Mesendoderm (in vitro differentiated cells): ENCODE data around the gene SERPINA1.
"Not testable (repeated sequence)": the region's sequence is repeated elsewhere in the genome, so short reads cannot be mapped to it uniquely, and the experiment has no call there.

Source experiments
- DNase-seq: peaks from one replicate; pipeline ENCODE4 v3.0.0; 2013
- H2AK5ac ChIP-seq: 2 replicates; pipeline ENCODE4 v1.6.1; 2013; ENCODE audit warnings: low read length, inconsistent platforms
- H2BK120ac ChIP-seq: 2 replicates; pipeline ENCODE4 v1.6.1; 2013; ENCODE audit warnings: low read depth, mild to moderate bottlenecking, low read length, moderate library complexity, mixed read lengths
- H2BK15ac ChIP-seq: replicated peaks from 2 replicates; pipeline ENCODE4 v1.6.1; 2013; ENCODE audit warnings: low read depth, mild to moderate bottlenecking, moderate library complexity
- H2BK5ac ChIP-seq: 2 replicates; pipeline ENCODE4 v1.6.1; 2013; ENCODE audit warnings: low read length, inconsistent platforms
- H3K18ac ChIP-seq: 2 replicates; pipeline ENCODE4 v1.6.1; 2013; ENCODE audit warnings: mild to moderate bottlenecking, low read length, mixed read lengths
- H3K23ac ChIP-seq: one replicate; pipeline ENCODE4 v1.6.1; 2013; ENCODE audit warnings: low read length
- H3K27ac ChIP-seq: 2 replicates; pipeline ENCODE4 v1.5.1; 2013; ENCODE audit warnings: low read depth, mild to moderate bottlenecking, inconsistent platforms, low read length, moderate library complexity
- H3K27me3 ChIP-seq: 2 replicates; pipeline ENCODE4 v1.6.1; 2013; ENCODE audit warnings: low read length, control low read depth, mild to moderate bottlenecking, inconsistent platforms; ENCODE audit not compliant: insufficient read depth, poor library complexity
- H3K36me3 ChIP-seq: 2 replicates; pipeline ENCODE4 v1.6.1; 2013; ENCODE audit warnings: low read length, inconsistent platforms; ENCODE audit not compliant: control insufficient read depth, insufficient read depth
- H3K4ac ChIP-seq: one replicate; pipeline ENCODE4 v1.6.1; 2013; ENCODE audit warnings: low read depth, mild to moderate bottlenecking, low read length, moderate library complexity
- H3K4me1 ChIP-seq: 2 replicates; pipeline ENCODE4 v1.6.1; 2013; ENCODE audit warnings: low read depth, low read length, inconsistent platforms; ENCODE audit not compliant: control insufficient read depth
- H3K4me2 ChIP-seq: 2 replicates; pipeline ENCODE4 v1.6.1; 2013; ENCODE audit warnings: low read length
- H3K4me3 ChIP-seq: 2 replicates; pipeline ENCODE4 v1.5.1; 2013; ENCODE audit warnings: mild to moderate bottlenecking, low read length
- H3K56ac ChIP-seq: one replicate; pipeline ENCODE4 v1.6.1; 2013; ENCODE audit warnings: low read length
- H3K79me1 ChIP-seq: 2 replicates; pipeline ENCODE4 v1.6.1; 2013; ENCODE audit warnings: low read length, inconsistent platforms
- H3K79me2 ChIP-seq: 2 replicates; pipeline ENCODE4 v1.6.1; 2013; ENCODE audit warnings: mild to moderate bottlenecking, low read length; ENCODE audit not compliant: control insufficient read depth, insufficient read depth
- H3K9ac ChIP-seq: 2 replicates; pipeline ENCODE4 v1.6.1; 2013; ENCODE audit warnings: low read length, inconsistent platforms
- H4K5ac ChIP-seq: one replicate; pipeline ENCODE4 v1.6.1; 2013; ENCODE audit warnings: low read length
- H4K8ac ChIP-seq: one replicate; pipeline ENCODE4 v1.6.1; 2013; ENCODE audit warnings: low read depth, mild to moderate bottlenecking, control low read depth, low read length, moderate library complexity
- WGBS: extraction: QIAGEN DNeasy Blood & Tissue Kit; methylation state at CpG from one replicate; pipeline ENCODE4 v1.1.7; 2013; ENCODE audit warnings: low lambda C conversion rate, missing lambda C conversion rate; ENCODE audit not compliant: insufficient coverage; ENCODE audit errors: extremely low coverage; 5-methylcytosine and 5-hydroxymethylcytosine counted together

Gene SERPINA1

GRCh38 chr14:94348836-94349235 is 39.6 kb downstream of the SERPINA1 start:
- no peaks in the 10 kb centered on the region for H3K4me1 ChIP-seq
- no peak overlapping the region for H2AK5ac ChIP-seq
- H2BK5ac ChIP-seq, result no peak overlapping the region
- no peak overlapping the region for H2BK15ac ChIP-seq
- H3K18ac ChIP-seq, result no peak overlapping the region
- H3K4ac ChIP-seq, result no peak overlapping the region
- no peaks in the 10 kb centered on the region for H3K79me2 ChIP-seq
- no peak overlapping the region for H2BK120ac ChIP-seq
- no peaks in the 10 kb centered on the region for H3K36me3 ChIP-seq
- DNase-seq, result no peak
- no peak overlapping the region for H3K9ac ChIP-seq
- no peak overlapping the region for H3K23ac ChIP-seq
- H3K27ac ChIP-seq, result no peak overlapping the region
- no peak overlapping the region for H4K8ac ChIP-seq
- no peaks in the 10 kb centered on the region for H3K27me3 ChIP-seq
- H3K4me3 ChIP-seq, result no peak overlapping the region
- no peaks in the 10 kb centered on the region for H3K79me1 ChIP-seq
- no peak overlapping the region for H4K5ac ChIP-seq
- H3K56ac ChIP-seq, result no peak overlapping the region
- H3K4me2 ChIP-seq, result no peak overlapping the region

GRCh38 chr14:94346841-94347240 is 41.6 kb downstream of the SERPINA1 start:
- Histone ChIP-seq H4K8ac (no peak overlapping the region), H3K27ac (no peak overlapping the region), H3K4me2 (no peak overlapping the region), H3K18ac (no peak overlapping the region), H2AK5ac (no peak overlapping the region), H3K23ac (no peak overlapping the region), H3K4me1 (no peaks in the 10 kb centered on the region), H2BK120ac (no peak overlapping the region), H3K4ac (no peak overlapping the region), H3K4me3 (no peak overlapping the region), H3K79me1 (no peaks in the 10 kb centered on the region), H3K9ac (no peak overlapping the region), H3K79me2 (no peaks in the 10 kb centered on the region), H3K56ac (no peak overlapping the region), H4K5ac (no peak overlapping the region), H3K27me3 (no peaks in the 10 kb centered on the region), H3K36me3 (no peaks in the 10 kb centered on the region), H2BK5ac (no peak overlapping the region), H2BK15ac (no peak overlapping the region)
- no CpG with 5 or more reads among the region's 5 CpGs for WGBS
- DNase-seq, result no peak

- not testable (repeated sequence) for H2BK120ac ChIP-seq, H2BK15ac ChIP-seq, H4K8ac ChIP-seq, H3K4ac ChIP-seq, DNase-seq, H3K23ac ChIP-seq, H3K79me1 ChIP-seq, H3K36me3 ChIP-seq, H3K4me2 ChIP-seq, H2AK5ac ChIP-seq, H3K4me3 ChIP-seq, H3K9ac ChIP-seq, H3K56ac ChIP-seq, H2BK5ac ChIP-seq, H3K79me2 ChIP-seq, H4K5ac ChIP-seq, H3K27ac ChIP-seq, H3K27me3 ChIP-seq, H3K4me1 ChIP-seq, H3K18ac ChIP-seq
- no CpG with 5 or more reads among the region's 24 CpGs for WGBS
Observed at GRCh38 chr14:94346065-94346786, 42.2 kb downstream of the SERPINA1 start.

GRCh38 chr14:94345344-94346064 is 42.9 kb downstream of the SERPINA1 start:
- Histone ChIP-seq H3K4ac (no peak overlapping the region), H3K36me3 (no peaks in the 10 kb centered on the region), H4K5ac (no peak overlapping the region), H3K23ac (no peak overlapping the region), H3K4me1 (no peaks in the 10 kb centered on the region), H3K4me2 (no peak overlapping the region), H3K9ac (no peak overlapping the region), H3K79me1 (no peaks in the 10 kb centered on the region), H3K79me2 (no peaks in the 10 kb centered on the region), H3K4me3 (no peak overlapping the region), H2AK5ac (no peak overlapping the region), H2BK5ac (no peak overlapping the region), H4K8ac (no peak overlapping the region), H2BK120ac (no peak overlapping the region), H3K27ac (no peak overlapping the region), H3K56ac (no peak overlapping the region), H2BK15ac (no peak overlapping the region), H3K27me3 (no peaks in the 10 kb centered on the region), H3K18ac (no peak overlapping the region)
- no CpG with 5 or more reads among the region's 12 CpGs for WGBS
- DNase-seq, result peak; percentile 25

- no peak overlapping the region for H3K27ac ChIP-seq
- H3K36me3 ChIP-seq, result no peaks in the 10 kb centered on the region
- H3K4ac ChIP-seq, result no peak overlapping the region
- H4K5ac ChIP-seq, result no peak overlapping the region
- no peaks in the 10 kb centered on the region for H3K27me3 ChIP-seq
- no peak overlapping the region for H2BK15ac ChIP-seq
- no peaks in the 10 kb centered on the region for H3K79me1 ChIP-seq
- H3K18ac ChIP-seq, result no peak overlapping the region
- no peak overlapping the region for H3K56ac ChIP-seq
- no CpG with 5 or more reads among the region's 3 CpGs for WGBS
- no peak overlapping the region for H3K9ac ChIP-seq
- no peak overlapping the region for H3K23ac ChIP-seq
- no peak overlapping the region for H2BK5ac ChIP-seq
- H2BK120ac ChIP-seq, result no peak overlapping the region
- H4K8ac ChIP-seq, result no peak overlapping the region
- no peak for DNase-seq
- no peak overlapping the region for H3K4me2 ChIP-seq
- H3K4me1 ChIP-seq, result no peaks in the 10 kb centered on the region
- H3K79me2 ChIP-seq, result no peaks in the 10 kb centered on the region
- no peak overlapping the region for H3K4me3 ChIP-seq
- no peak overlapping the region for H2AK5ac ChIP-seq
Observed at GRCh38 chr14:94344389-94344788, 44.0 kb downstream of the SERPINA1 start.
